Left lobe of liver (tissue), 2 donors: ENCODE data around the gene NUB1. TPM values are rescaled to one million over a fixed set of nuclear protein-coding genes. Genes with fewer than 3 reads are reported as not detected.

Experiments
- ATAC-seq: fragments of 200-7000 bp; cut with Tn5 transposase; one replicate; pipeline ENCODE4 v1.9.1; 2020; ENCODE audit warnings: mild to moderate bottlenecking, moderate library complexity
- DNase-seq: peaks from one replicate; pipeline ENCODE4 v3.0.0-alpha.2; 2020; ENCODE audit warnings: low spot score
- total RNA-seq: library from RNA; stranded (reverse); gene quantifications from one replicate; pipeline ENCODE4 v1.2.1, GENCODE V29; 2021
- donor health status: DM: no; HTN: no; CAD: no; lungs with moderate emphysema.
- donor health status: DM: no; HTN: yes; CAD: no.

NUB1 gene
- total RNA-seq, 1 donor from 2014 or later: 19.0 TPM

DNA sequence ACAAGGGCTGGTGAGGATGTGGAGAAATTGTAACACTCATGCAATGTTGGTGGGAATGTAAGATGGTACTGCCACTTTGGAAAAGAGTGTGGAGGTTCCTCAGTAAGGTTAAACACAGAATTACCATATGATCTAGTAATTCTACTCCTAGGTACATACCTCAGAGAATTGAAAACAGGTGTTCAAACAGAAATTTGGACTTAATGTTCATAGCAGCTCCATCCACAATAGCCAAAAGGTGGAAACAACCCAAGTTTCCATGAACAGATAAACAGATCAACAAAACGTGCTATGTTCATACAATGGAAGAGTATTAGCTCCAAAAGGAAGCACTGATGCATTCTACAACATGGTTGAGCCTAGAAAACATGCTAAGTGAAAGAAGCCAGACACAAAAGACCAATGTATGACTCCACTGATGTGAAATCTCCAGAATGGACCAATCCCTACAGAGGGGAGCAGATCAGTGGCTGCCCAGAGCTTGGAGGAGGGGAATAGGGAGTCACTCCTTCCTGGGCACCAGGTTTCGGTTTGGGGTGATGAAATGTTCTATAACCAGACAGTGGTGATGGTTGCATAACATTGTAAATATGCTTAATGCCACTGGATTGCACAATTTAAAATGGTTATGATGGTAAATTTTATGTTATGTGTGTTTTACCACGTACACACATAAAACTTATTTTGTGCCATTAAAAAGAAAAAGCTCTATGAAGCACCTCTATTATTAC, 73.9 kb downstream of the NUB1 start:
- DNase-seq (no peak), ATAC-seq (peak; percentile 84)

DNA sequence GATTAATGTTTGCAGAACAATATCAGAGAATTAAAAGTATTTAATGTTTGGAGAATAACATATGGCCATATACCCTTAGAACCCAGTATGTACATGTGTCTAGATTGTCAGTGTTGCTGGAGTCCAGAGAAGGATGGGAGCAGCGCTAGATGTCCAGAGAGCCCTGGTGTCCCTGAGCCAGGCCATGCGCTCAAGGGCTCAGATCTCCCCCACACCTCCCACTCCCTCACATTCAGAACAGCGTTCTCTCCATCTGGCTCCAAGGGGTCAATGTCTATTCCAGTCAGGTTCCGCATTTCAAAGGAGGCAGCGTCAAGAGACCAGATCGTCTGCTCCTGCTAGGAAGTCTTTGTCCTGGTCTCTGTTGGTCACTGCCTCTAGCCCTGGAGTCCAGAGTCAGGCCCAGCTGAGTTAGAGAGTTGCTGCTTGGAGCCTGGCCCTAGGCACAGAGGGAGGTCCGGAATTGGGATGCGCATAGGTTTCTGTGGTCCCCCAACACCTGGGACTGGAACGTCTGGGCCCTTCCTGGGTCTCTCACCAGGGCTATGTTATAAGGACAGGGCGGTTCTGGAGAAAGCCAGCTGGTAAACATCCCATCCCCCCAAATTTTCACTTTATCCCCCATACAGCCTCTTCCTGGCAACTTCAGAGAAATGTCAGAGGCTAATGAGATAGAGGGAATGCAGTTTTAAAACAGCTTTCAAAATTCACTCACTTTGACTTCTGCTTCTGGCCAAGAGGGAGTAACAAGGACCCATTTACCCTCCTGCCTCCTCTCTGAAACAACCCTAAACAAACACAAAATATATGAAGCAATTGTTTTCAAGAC, 74.7 kb downstream of the NUB1 start:
- no peak for DNase-seq
- peak; percentile 40 for ATAC-seq

DNA sequence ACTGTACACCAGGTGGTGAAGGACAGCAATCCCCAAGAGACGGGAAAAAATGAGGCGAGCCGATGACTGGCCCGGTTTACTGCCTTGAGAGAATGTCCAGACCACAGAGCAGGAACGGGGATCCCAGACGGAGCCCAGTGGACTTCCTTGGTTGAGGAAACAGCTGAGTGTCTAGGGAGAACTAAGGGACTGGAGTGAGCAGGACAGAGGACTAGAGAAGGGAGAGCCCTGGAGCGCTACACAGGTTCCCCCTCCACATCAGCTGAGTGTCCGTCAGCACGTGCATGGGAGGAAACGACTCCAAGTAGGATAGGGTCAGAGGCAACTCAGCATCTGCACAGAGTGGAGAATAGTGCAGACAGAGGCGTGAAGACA, 75.3 kb downstream of the NUB1 start:
- DNase-seq: no peak
- ATAC-seq: peak; percentile 38

DNA sequence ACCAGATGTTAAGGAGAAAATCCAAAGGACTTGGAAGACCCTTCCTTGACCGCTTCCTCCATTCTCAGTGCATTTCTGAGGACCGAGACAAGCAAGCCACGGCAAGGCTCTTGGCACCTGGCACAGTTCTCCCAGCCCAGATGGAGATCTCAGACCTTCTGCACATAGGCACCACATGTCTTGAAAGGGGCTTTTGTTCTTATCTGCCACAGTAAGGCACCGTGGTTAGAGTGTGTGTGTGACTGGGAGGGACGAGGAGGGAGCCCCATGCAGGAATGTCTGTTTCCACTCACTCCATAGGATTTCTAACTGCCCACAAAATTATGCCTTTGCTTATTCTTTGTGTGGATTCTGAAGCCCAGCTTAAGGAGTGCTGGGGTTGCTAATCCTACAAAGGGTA, 78.5 kb downstream of the NUB1 start:
- DNase-seq: no peak

DNA sequence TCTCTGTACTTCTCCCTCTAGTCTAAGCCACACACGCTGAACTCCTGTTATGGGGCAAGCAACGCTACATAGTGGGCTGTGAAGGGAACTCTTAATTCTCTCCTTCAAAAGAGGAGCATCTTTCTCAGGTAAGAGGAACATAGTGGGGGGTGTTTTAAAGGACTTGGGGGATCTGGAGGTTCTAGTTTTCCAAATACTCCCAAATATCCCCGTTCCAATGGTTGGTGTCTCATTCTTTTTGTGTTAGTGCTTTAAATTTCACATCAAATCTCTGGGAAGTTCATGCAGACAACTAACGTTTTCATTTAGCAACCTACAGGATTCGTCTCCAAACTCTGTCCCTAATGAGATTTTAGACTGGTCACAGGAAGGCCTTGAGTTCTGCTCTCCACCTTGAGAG, 80.6 kb downstream of the NUB1 start:
- no peak for DNase-seq
- no peak for ATAC-seq

More for the DNA sequence above, 78.5 kb downstream of the NUB1 start:
- ATAC-seq: no peak

DNA sequence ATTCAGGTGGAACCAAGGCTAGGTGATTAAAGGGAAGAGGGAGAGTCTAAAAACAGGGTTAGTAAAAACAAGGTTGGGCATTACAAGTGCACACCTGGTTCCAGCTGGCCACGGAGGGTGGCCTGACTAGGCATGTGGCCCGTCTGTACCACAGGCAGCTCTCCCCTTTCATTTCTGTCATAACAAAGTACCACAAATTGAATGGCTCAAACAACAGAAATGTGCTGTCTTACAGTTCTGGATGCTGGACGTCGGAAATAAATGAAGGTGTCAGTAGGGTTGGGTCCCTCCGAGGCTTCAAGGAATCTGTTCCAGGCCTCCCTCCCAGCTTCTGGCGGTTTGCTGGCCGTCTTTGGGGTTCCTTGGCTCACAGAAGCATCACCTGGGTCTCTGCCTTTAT, 81.6 kb downstream of the NUB1 start:
- ATAC-seq (no peak), DNase-seq (no peak)

DNA sequence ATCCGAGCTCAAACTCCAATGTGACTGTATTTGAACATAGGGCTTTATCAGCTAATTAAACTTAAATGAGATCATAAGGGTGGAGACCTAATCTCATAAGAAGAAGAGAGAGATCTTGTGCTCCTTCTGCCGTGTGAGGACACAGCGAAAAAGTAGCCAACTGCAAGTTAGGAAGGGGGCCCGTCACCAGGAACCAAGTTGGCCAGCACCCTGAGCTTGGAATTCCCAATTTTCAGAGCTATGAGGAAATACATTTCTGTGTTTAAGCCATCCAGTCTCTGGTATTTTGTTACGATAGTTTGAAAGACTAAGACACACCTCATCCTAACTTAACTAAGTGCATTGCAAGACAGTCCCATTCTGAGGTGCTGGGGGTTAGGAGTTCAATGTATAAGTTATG, 82.3 kb downstream of the NUB1 start:
- ATAC-seq (no peak), DNase-seq (no peak)

DNA sequence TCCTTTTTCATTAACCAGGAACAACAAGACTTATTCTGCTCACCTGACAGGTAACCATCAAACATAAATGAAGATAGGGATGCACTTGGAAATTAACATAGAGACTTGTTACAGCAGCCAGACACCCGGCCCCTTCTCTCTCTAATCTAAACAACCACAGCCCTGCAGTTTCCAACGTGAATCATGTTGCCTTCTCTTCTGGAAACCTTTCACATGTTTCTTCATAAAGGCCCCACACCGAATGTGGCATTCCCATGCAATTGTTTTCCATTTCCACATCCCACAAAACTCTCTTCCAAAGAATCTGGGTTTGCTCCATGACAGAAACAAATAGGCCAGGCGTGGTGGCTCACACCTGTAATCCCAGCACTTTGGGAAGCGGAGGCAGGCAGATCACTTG, 83.2 kb downstream of the NUB1 start:
- no peak for DNase-seq
- no peak for ATAC-seq

DNA sequence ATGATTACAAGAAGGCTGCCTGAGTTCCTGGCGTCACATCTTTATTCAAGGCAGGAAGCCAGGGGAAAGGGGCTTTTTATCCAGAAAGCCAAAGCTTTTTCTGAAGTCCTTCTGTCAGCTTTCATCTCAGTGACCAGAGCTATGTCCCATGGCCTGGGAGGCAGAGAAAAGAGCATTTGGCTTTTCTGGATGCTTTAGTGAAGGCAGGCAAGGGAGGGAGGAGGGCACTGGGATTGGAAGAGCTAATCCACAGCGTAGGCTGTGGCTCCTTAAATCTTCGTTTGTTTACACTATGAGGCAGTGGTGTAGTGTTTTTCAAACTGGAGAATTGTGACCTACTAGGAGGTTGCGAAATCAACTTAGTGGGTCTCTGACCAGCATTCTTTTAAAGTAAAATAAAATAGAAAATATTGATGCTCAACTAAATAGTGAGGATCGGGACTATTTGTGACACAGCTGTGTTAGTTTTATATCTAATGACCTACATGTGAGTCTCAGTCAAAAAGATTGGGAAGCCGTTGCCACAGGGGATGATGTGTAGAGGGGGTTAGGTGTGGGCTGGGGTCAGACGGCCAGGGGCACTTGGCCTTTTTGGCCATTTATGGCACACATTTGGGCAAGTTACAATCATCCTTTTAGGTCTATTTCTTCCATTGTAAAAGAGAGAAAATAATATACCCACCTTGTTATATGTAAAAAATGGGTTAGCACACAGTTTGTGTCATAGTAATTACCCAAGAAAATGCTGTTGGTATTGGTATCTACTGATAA, 84.2 kb downstream of the NUB1 start:
- ATAC-seq (peak; percentile 41), DNase-seq (no peak)

DNA sequence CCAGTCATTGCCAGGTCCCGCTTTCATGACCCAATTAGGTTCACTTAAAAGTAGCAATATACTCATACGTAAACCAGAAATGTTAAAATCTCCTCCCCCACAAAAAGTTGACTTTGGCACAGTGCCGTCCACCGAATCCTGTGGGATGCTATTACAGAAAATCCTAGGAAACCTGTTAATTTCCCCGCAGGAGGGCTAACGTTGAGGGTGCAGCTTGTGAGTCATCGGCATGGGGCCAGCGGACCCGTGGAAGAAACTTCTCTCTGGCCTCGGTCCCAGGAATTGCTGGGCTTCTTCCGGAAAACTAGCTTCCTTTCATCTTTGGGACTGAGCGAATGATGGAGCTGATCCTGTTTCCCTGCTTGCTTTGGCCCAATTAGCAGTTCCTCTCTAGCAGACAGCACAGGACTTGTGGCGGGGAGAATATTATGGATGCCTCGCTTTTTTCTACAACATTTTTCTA, 84.9 kb downstream of the NUB1 start:
- ATAC-seq (no peak), DNase-seq (no peak)

DNA sequence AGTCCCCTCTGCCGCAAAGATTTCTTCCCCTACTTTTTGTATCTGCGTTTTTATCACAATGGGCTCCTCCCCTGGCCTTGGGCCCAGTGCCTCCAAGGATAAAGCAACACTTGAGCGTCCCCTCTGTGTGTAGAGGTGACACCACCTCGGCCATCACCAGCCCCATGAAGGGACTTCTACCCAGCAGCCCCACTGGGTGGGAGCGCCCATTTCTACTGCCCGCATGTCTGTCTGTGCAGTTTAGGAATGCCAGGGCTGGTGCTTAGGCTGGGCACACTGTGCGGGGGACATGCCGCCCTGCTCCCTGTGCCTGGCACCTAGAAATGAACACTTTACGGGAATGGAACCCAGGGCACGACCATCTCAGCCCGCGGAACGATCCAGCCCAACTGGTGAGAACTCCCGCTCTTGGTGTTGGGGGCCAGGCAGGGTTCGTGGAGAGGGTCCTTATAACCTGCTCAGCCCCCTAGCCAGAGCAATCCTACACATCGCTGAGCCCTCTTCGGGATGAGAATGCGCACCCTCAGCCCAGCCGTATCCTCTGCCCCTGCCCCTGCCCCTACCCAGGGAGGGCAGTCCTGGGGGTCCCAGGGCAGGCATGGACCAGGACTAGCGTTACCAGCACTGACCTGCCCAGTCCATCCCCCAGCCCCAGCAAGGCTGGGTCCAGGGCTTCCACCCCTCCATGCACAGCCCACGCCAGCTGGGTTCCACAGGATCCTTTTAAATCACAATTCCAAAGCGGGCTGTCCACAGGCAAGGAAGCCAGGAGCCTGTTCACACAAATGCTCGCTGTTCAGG, 85.5 kb downstream of the NUB1 start:
- ATAC-seq: no peak
- DNase-seq: no peak

DNA sequence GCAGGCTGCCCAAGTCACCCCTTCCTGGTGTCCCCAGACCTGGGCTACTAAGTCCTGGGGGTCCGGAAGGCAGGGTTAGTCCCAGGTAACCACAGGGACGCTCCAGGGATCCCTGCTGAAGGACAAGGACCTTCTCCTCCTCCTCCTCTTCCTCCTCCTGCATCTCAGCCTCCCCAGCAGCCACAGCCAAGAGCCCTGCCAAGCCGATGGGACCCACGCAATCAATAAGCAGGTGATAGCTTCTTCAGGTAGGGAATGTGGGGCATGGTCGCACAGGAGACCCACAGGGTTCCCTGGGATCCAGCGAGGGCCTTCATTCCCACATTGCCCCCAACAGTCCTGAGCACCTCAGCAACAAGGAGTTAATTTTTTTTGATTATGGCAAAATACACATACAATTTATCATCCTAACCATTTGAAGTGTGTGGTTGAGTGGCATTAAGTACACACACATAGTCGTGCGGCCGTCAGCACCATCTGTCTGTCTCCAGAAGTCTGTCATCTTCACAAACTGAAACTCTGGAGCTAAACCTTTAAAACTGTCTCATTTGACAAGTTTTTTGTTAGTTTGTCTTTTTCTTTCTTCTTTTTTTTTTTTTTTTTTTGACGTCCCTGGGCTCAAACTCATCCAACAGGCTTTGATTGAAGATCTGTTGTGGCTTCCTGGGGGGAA, 86.2 kb downstream of the NUB1 start:
- ATAC-seq (no peak), DNase-seq (no peak)

Other genes starting within 250 kb of the NUB1 start
- gene GBX1, start 174.1 kb upstream of the NUB1 start, total RNA-seq: not detected
- gene ASB10, start 154.6 kb upstream of the NUB1 start, total RNA-seq: not detected
- gene H2BK1, start 131.3 kb upstream of the NUB1 start, total RNA-seq: not detected
- gene ABCF2, start 114.6 kb upstream of the NUB1 start, total RNA-seq: 7.8 TPM
- gene CHPF2, start 109.3 kb upstream of the NUB1 start, total RNA-seq: 16.1 TPM
- 2.2 TPM for gene SMARCD3, start 93.1 kb upstream of the NUB1 start, total RNA-seq
- 0.28 TPM for gene WDR86, start 68.2 kb downstream of the NUB1 start, total RNA-seq
- gene CRYGN, start 98.3 kb downstream of the NUB1 start, total RNA-seq: not detected
- 34.0 TPM for gene RHEB, start 178.1 kb downstream of the NUB1 start, total RNA-seq